HG03139 (cell line): ENCODE results near the gene A3GALT2.
"Not testable (repeated sequence)": the region's sequence is repeated elsewhere in the genome, so short reads cannot be mapped to it uniquely, and the experiment has no call there.

Experiments
- ATAC-seq: cut with Tn5 transposase; IDR thresholded peaks from one replicate; pipeline ENCODE4 v1.9.1; 2021; ENCODE audit not compliant: unreplicated experiment

A3GALT2 gene

GRCh38 chr1:33295023-33295422 lies 25.9 kb downstream of the A3GALT2 start:
- no peak for ATAC-seq

DNA sequence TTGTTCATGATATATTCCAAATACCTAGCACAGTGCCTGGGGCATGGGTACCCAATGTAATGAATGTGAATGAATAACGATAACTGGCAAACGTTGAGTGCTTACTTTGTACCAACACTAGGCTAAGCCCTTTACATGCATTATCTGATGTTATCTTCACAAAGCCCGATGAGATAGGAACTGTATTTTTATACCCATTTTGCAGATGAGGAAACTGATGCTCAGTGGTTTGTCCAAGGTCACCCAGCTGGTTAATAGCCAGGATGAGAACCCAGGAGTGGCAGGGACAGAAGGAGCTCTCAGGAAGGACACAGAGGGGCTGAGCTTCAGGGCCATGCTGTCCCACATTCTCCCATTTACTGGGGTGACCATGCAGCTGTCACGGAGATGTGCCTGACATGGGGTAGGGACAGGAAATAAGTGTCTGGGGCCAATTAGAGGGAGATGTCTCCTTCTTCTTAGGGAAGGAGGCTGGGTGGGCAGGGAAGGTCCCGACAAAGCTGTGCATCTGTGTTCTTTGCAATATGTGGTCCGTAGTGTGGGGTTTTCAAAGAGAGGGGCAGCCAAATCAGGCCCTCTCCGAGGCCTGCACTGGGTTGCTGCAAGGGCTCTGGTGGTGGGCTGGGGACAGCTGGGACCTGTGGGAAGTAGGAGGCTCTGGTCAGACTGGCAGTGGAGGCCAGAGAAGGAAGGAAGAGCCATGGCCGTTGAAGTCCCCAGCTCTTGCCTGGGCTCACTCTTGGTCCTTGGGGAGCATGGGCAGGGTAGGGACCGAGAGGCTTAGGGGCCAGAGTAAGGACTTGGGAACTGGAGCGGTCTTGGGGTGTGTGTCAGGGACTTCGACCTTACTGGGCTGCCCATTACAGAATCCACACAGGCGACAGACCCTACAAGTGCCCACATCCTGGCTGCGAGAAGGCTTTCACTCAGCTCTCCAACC lies 26.6 kb downstream of the A3GALT2 start:
- no peak for ATAC-seq

DNA sequence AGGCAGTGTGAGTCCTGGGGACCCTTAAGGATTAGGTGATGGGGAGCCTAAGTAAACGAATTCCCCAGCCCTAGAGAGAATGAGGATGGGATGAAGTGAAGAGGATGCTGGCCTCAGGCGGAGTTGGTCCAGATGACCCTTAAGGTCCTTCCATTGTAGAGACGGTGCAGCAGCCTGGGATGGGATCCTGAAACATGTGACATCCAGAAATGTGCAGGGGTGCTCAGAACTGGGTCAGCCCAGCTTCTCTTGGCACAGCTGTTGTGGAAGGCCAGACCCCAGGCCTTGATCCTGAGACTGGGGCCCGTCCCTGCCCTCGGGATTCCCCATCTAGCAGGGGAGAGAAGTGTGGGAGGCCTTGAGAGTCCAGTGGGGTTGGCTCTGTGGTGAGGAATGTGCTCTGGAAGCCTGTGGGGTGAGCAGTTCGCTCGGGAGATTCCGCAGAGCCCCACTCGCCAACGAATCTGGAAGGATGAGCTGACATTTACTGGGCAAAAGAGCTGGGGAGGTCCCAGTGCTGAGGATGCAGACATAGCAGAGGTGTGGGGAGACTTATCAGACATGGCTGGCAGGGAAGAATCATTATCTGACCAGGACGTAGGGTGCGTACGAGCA lies 28.1 kb downstream of the A3GALT2 start:
- no peak for ATAC-seq

- ATAC-seq = not testable (repeated sequence)
Measured at GRCh38 chr1:33290615-33291014, 30.3 kb downstream of the A3GALT2 start.

GRCh38 chr1:33289858-33290154 lies 31.1 kb downstream of the A3GALT2 start:
- no peak for ATAC-seq

DNA sequence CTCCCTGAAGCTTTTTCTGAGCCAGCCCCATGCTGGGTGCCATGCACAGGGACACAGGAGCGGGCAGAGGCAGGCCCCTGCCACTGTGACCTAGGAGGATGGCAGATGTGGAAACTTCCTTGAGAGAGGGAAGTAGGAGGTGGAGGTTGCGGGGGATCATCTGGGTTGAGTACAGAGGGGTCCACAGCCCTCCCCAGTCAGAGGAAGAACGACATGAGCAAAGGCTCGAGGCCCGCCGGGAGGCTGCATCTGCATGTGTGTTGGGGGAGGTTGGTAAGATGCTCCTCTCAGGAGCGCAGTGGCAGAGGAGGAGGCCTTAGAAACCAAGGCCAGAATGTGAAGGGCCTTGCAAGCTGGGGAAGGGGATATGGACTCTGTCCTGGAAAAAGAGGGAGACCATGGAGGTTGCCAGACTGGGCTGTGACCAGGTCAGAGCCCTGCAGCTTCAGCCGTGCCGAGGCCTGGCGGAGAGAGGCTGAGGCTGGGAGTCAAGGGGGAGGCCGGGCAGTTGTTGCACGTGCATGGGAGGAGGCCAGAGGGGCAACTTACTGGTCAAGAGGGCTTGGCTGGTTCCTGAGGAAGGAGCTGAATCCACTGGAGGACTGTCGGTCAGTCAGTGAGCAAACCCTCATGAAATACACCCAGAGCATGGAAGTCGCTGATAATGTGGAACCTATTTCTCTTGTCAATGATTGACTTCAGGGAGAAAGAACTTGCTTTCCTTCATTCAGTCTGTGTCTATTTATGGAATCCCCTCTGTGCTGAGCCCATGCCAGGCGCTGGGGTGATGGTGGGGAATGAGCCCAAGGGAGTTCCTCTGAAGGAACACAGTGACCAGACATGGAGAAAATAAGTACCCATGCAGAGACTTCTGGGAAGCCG lies 31.7 kb downstream of the A3GALT2 start:
- no peak for ATAC-seq

DNA sequence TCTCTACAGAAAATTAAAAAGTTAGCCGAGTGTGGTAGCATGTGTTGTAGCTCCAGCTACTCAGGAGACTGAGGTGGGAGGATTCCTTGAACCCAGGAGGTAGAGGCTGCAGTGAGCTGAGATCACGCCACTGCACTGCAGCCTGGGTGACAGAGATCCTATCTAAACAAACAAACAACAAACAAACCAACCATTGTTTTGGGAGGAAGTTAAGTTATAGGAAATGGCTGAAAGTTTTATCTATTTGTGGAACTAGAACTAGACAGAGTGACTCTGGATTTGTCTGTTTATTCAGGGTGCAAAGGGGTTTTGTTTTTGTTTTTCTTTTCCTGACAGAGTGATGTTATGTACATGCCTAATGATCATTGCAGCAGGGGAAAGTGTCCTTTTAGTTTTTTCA lies 33.6 kb downstream of the A3GALT2 start:
- no peak for ATAC-seq

DNA sequence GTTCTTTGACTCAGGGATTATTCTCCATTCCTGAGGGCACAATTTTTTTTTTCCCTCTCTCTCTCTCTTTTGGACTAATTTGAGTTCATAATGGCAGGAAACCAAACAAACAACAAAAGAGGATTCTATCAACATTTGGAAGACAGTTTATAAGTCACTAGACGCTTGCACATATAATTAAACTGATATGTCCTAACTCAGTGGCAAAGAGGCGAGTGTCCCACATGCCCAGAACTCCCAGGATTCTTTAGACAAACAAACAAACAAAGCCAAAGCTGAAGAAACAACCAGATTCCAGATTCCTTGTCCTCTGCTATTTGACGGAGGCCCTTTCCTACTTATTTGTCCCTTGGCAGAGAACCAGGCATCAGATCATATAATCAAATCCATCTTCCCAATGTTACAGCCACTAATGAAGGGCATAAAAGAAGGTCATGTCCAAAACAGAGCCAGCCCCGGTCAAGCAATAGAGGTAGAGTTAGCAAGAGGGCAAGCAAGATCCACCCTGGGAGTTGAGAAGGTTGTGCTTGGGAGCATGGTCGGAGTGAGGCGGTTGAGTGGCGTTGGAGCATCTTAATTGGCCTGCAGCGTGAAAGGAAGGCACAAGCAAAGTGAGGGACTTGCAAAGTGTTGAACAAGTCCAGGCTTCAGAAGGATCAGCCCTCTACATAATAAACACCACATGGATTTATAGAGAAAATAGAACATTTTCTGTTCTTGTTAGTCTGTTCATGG lies 34.3 kb downstream of the A3GALT2 start:
- no peak for ATAC-seq

- ATAC-seq = no peak
Measured at GRCh38 chr1:33284049-33284448, 36.8 kb downstream of the A3GALT2 start.

DNA sequence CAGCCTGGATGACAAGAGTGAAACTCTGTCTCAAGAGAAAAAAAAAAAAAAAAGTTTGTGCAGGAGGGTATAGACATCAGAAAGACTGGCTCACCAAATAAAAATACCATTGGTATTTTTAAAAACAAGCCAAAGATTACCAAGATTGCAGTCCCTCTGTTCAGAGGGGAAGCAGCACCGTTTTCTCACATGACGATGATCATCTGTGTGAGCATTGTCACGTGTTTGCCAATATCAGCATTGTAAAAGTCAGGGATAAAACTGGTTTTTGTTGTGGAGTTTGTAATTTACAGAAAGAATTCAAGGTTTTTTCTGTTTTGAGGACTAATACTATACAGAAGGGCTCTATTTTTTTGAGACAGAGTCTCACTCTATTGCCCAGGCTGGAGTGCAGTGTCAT lies 38.1 kb downstream of the A3GALT2 start:
- ATAC-seq = no peak

DNA sequence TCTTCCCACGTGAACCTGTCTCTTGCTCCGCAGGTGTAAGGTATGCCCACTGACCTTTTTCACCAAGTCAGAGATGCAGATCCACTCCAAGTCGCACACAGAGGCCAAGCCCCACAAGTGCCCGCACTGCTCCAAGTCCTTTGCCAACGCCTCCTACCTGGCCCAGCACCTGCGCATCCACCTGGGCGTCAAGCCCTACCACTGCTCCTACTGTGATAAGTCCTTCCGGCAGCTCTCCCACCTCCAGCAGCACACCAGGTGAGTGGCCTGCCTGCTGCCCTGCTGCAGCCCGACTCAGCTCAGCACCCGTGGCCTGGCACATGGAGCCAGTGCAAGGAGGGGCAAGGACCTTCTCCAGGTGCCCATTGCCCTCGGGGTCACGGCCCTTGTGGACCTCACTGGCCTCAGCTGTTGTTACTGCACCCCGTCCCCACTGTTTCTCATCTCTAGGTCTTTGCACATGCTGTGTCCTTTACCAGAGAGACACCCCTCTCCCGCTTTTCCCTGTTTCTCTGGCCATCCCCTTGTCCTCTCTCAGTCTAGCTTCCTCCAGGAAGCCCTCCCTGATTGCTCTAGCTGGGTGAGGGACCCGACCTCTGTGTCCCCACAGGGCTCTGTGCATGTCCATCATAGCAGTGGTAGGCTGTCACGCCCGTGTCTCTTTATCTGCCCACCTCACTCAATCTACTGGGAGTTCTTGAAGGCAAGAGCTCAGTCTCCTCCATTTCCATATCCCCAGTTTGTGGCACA lies 39.2 kb downstream of the A3GALT2 start:
- no peak for ATAC-seq

GRCh38 chr1:33280091-33280661 lies 40.7 kb downstream of the A3GALT2 start:
- ATAC-seq = no peak

DNA sequence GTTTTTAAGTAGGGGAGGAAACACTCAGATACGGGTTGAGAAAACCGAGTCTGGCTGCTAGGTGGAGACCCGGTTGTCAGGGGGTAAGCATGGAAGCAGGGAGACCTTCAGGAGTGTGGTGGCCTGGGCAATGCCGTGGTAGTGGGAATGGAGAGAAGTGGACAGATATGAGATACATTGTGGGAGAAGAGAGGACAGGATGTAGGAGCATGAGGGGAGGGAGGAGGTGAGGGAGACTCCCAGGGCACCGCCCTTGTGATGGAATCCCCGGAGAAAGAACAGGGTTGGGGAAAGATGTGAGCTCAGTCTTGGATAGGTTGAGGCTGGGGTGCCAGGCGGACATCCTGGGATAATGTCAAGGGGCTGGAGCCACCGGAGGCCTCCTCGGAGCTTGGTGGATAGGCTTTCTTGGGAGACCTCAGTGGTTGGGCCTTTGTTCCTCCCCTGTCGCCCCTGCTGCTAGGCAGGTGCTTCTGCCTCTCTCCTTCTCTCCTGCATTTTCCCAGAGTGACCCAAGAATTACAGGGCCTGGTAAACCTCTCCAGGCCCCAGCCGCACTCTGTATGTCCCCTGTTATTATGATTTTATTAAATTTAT lies 43.3 kb downstream of the A3GALT2 start:
- no peak for ATAC-seq

DNA sequence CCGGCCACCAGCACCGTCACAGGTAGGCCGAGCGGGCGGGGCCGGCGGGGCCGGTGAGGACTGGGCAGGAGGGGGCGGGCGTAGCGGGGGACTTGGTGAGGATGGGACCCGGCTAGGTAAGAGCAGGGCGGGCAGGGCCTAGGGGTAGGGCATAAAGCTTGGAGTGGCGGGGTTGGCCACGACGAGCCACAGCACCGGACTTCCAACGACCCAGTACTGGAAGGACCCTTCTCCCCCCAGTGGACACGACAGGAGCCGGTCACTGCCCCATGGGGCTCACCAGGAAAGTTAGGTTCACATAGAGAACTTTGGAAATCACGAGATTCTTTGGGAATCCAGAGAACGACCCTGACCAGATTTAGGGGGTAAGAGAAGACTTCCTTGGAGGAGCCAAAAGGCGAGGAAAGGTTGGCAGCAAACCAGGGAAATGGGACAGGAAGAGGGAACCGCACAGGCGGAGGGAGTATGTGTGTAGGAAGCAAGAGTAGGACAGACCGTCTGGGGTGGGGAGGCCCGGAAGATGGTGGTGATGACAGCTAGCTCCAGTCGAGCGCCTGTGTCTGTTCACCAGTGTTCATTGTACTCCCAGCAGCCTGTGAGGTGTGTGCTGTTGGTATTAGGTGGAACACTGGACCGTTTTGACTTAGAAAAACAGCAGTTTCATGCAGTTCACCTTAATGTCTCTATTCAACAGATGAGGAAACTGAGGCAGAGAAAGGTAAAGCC lies 44.2 kb downstream of the A3GALT2 start:
- ATAC-seq = no peak

DNA sequence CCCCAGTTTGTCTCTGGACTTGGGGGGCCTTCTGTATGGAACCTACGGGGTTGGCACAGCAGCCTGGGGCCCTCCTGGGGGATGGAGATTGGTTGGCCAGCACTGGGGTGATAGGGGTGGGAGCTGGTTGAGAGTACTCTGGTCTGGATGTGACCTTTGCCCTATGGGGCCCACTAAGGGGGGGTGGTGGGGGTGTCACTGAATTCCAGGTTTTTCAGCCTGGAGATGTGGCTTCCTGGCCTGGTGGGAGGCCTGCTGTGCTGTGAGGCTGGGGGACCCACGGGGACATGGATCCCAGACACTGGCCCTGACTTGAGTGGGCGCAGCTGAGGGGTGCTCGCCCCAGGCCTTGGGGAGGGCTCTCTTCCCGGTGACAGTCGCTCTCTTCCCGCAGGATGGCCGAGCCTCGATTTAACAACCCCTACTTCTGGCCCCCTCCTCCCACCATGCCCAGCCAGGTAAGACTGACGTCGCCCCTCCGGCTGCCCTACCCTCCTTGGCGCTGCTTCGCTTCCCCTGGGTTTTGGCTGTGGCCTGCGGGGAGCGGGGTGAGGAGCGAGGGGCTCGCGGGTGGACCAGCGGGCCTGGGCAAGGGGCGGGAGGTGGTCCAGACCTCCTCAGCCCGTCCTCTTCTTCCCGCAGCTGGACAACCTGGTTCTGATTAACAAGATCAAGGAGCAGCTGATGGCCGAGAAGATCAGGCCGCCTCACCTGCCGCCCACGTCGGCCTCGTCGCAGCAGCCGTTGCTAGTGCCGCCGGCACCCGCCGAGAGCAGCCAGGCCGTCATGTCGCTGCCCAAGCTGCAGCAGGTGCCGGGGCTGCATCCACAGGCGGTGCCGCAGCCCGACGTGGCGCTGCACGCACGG lies 45.0 kb downstream of the A3GALT2 start:
- ATAC-seq = no peak

- no peak for ATAC-seq
Measured at GRCh38 chr1:33275195-33275594, 45.7 kb downstream of the A3GALT2 start.

DNA sequence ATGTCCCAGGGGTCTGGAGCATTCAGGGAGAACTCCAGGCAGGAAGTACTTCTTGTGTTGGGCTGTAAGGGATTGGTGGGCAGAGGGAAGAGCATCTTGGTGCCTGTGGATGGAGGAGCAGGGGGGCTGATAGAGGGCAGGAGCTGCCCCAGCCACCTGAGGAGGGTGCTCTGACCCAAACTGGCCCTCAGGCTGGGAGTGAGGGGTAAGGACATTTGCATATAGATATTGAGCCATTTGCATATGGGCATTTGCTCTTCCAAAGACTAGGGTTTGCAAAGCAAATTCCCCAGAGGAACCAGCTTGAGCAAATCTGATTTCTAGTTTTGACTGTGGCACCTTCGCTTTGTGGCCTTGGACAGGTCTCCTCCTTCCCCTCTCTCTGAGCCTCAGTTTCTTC lies 46.5 kb downstream of the A3GALT2 start:
- ATAC-seq = no peak

- ATAC-seq = no peak
Measured at GRCh38 chr1:33273961-33274371, 46.9 kb downstream of the A3GALT2 start.
